NT2/D1 (cell line): ENCODE results near the gene UIMC1.
"Not testable (repeated sequence)": the region's sequence is repeated elsewhere in the genome, so short reads cannot be mapped to it uniquely, and the experiment has no call there.

Experiments used
- DNase-seq: peaks from one replicate; pipeline ENCODE4 v3.0.0-alpha.2; 2011; ENCODE audit warnings: low read depth, low spot score
- H3K27me3 ChIP-seq: 2 replicates; pipeline ENCODE4 v1.6.0; 2011; ENCODE audit warnings: mild to moderate bottlenecking; ENCODE audit not compliant: insufficient read length, insufficient read depth
- H3K36me3 ChIP-seq: 2 replicates; pipeline ENCODE4 v1.6.1; 2011; ENCODE audit warnings: mild to moderate bottlenecking, low read length, mixed read lengths; ENCODE audit not compliant: insufficient read depth, insufficient read length
- H3K4me1 ChIP-seq: 2 replicates; pipeline ENCODE4 v1.5.1; 2011; ENCODE audit not compliant: insufficient read depth, insufficient read length
- H3K4me3 ChIP-seq: 2 replicates; pipeline ENCODE4 v1.5.1; 2011; ENCODE audit warnings: low read depth; ENCODE audit not compliant: insufficient read length
- H3K9ac ChIP-seq: 2 replicates; pipeline ENCODE4 v1.6.0; 2011; ENCODE audit warnings: low read depth; ENCODE audit not compliant: insufficient read length
- H3K9me3 ChIP-seq: 2 replicates; pipeline ENCODE4 v1.5.1; 2011; ENCODE audit warnings: mild to moderate bottlenecking, low read length; ENCODE audit not compliant: insufficient read depth
- SUZ12 ChIP-seq: IDR thresholded peaks from 2 replicates; pipeline ENCODE4 v1.6.1; 2011; ENCODE audit not compliant: insufficient read length, insufficient read depth; ENCODE audit errors: extremely low read depth
- YY1 ChIP-seq: IDR thresholded peaks from 2 replicates; pipeline ENCODE4 v1.6.1; 2011; ENCODE audit not compliant: insufficient read length, insufficient read depth
- ZNF274 ChIP-seq: IDR thresholded peaks from 2 replicates; pipeline ENCODE4 v1.6.1; 2011; ENCODE audit warnings: mild to moderate bottlenecking, low read depth, low read length

Gene UIMC1

DNA sequence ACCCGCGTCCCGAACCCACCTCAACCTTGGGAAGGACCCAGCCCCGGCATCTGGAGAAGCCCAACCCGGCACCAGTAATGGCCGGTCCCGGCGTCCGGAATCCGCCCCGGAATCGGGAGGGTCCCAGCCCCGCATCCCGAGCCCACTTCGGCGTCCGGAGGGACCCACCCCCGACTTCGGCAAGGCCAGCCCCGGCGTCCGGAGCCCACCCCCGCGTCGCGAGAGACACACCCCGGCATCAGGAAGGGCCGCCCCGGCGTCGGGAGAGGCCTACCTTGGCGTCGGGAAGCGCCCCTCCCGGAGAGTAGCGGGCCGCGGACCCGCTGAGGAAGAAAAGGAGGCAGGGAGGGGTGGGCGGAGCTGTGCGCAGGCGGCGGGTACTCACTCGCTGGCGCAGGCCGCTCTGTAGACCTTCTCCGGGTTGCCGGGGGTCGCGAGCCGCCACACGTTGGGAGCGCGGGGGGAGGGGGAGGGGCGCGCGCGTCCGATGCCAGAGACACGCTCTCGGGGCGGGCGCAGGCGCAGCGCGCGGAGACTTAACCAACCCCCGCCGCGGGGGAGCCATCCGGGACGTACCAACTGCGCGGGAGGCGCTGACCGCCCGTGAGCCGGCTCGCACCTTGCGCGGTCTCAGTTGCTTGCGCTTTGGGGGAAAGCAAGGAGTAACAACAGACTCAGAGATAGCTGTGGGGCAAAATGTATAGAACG lies at the start of gene UIMC1:
Gene UIMC1, minus strand, starts transcription at position 515 of the 708 bp plus-strand sequence. CDS start 24,164 bp downstream, outside the sequence.
- Histone ChIP-seq H3K36me3 (no peaks in the 10 kb centered on the region), H3K9ac (peak within 1 kb of the TSS; percentile 93), H3K9me3 (no peaks in the 10 kb centered on the region), H3K4me1 (no peaks in the 10 kb centered on the region), H3K27me3 (no peaks in the 10 kb centered on the region), H3K4me3 (peak within 1 kb of the TSS; percentile 90)
- peak; percentile 85 for DNase-seq
- no peak for TF ChIP-seq ZNF274
- TF ChIP-seq SUZ12: no peak
- no peak for TF ChIP-seq YY1

DNA sequence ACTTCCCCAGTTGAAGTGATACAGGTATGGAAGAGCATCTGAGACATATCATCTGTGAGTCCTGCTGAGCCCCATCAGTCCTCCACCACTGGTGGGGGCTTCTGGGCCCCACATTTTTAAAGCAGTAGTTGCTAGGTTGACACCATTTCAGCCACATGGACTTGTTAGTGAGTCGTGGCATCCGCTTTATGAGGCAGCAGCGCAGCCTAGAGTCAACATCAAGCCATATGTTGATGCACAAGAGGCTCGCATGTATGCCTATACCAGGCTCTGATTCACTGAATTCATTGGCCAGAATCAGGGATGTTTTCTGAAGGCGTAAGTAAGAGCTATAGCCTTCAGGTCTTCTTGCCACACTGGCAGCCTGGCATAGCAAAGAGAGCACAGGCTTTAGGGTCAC lies 42.7 kb upstream of the UIMC1 start:
- H3K27me3 ChIP-seq: no peaks in the 10 kb centered on the region
- no peak overlapping the region for H3K4me3 ChIP-seq
- no peaks in the 10 kb centered on the region for H3K9me3 ChIP-seq
- no peak for DNase-seq
- no peaks in the 10 kb centered on the region for H3K4me1 ChIP-seq
- no peak overlapping the region for H3K9ac ChIP-seq
- TF ChIP-seq ZNF274 (no peak), SUZ12 (no peak), YY1 (no peak)
- peaks cover 43% of the 10 kb centered on the region for H3K36me3 ChIP-seq

DNA sequence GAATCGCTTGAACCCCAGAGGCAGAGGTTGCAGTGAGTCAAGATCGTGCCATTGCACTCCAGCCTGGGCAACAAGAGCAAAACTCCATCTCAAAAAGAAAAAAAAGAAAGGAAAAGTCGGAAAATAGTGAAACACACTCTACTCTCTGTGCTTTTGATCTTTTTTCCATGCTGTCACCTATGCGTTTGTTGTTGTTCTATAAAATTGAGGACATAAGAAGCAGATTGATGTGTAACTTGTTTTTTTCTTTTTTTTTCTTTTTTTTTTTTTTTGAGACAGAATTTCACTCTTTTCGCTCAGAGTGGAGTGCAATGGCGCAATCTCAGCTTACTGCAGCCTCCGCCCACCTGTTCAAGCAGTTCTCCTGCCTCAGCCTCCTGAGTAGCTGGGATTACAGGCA lies 42.0 kb upstream of the UIMC1 start:
- not testable (repeated sequence) for H3K9ac ChIP-seq, H3K27me3 ChIP-seq, H3K4me1 ChIP-seq, DNase-seq, H3K9me3 ChIP-seq, H3K4me3 ChIP-seq
- H3K36me3 ChIP-seq: peaks cover 46% of the 10 kb centered on the region

DNA sequence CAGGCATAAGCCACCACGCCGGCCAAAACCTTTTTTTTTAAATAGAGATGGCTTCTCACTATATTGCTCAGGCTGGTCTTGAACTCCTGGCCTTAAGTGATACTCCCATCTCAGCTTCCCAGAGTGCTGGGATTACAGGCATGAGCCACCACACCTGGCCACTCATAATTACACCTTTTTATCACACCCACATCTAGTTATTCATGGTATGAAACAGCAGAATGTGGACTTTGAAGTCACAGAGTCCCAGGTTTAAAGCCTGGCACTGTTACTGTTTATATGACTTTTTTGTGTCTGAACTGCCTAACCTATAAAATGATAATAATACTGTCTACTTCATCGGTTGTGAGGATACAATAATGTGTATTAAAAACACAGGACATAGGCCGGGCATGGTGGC lies 39.1 kb upstream of the UIMC1 start:
- H3K9me3 ChIP-seq: no peaks in the 10 kb centered on the region
- no peak for DNase-seq
- no peaks in the 10 kb centered on the region for H3K4me1 ChIP-seq
- no peak overlapping the region for H3K9ac ChIP-seq
- H3K27me3 ChIP-seq: no peaks in the 10 kb centered on the region
- TF ChIP-seq ZNF274: no peak
- TF ChIP-seq YY1: no peak
- no peak for TF ChIP-seq SUZ12
- no peak overlapping the region for H3K4me3 ChIP-seq
- peaks cover 54% of the 10 kb centered on the region for H3K36me3 ChIP-seq

DNA sequence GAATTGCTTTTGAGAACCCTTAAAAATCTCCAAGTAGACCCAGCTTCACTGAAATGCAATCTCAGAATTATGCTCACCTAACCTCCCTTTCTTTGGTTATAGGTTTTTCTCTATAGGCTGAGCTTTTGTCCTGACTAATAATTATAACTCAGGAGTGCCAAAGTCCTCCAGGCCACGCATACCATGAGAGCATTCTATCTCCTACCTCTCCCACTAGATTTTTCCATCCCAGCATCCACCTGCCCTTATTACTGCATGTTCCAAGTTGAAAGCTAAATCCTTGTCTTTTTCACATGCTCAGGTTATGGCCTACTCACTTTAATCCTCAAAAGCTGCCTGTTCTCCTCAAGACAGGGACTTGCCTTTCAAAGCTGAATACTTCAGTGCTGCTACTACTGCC lies 38.1 kb upstream of the UIMC1 start:
- Histone ChIP-seq H3K9me3 (no peaks in the 10 kb centered on the region), H3K27me3 (no peaks in the 10 kb centered on the region)

DNA sequence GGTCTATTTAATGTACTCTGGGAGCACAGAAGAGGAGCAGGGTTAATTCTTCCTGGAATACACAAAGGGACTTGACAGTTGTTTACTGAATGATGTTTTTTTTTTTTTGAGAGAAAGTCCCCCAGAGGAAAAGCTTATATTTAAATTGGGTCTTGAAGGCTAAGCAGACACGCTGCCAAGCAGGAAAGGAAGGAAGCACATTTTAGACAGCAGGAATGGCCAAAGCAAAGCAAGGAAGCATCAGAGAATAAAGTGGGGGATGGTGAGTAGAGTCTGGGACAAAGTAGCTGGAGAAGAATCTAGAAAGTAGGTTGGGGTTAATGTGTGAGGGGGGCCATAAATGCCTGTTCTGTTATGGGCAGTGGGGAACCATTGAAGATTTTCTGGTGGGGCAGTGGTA lies 37.4 kb upstream of the UIMC1 start:
- Histone ChIP-seq H3K27me3 (no peaks in the 10 kb centered on the region), H3K36me3 (peaks cover 44% of the 10 kb centered on the region), H3K4me1 (no peaks in the 10 kb centered on the region), H3K9me3 (no peaks in the 10 kb centered on the region), H3K9ac (no peak overlapping the region), H3K4me3 (no peak overlapping the region)
- DNase-seq: no peak
- TF ChIP-seq YY1 (no peak), SUZ12 (no peak), ZNF274 (no peak)

More for the DNA sequence above, 38.1 kb upstream of the UIMC1 start:
- Histone ChIP-seq H3K36me3 (peaks cover 49% of the 10 kb centered on the region), H3K4me3 (no peak overlapping the region), H3K9ac (no peak overlapping the region), H3K4me1 (no peaks in the 10 kb centered on the region)
- no peak for TF ChIP-seq ZNF274
- no peak for TF ChIP-seq SUZ12
- no peak for TF ChIP-seq YY1
- no peak for DNase-seq

DNA sequence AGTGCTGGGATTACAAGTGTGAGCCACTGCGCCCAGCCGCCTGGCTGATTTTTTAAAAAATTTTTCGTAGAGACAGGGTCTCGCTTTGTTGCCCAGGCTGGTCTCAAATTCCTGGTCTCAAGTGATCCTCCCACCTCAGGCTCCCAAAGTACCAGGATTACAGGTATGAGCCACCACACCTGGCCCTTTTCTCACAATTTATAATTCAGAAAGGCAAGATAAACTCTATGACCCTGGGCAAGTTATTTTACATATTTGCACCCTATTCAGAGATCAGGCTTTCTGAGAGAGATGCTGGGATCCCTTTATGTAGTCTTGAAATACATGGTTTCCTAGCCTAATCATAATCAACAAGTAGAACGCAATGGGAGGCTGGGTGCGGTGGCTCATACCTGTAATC lies 36.5 kb upstream of the UIMC1 start:
- TF ChIP-seq YY1 (no peak), ZNF274 (no peak), SUZ12 (no peak)
- no peaks in the 10 kb centered on the region for H3K9me3 ChIP-seq
- no peak overlapping the region for H3K9ac ChIP-seq
- H3K27me3 ChIP-seq: no peaks in the 10 kb centered on the region
- H3K4me3 ChIP-seq: no peak overlapping the region
- no peak for DNase-seq
- no peaks in the 10 kb centered on the region for H3K4me1 ChIP-seq
- peaks cover 46% of the 10 kb centered on the region for H3K36me3 ChIP-seq

DNA sequence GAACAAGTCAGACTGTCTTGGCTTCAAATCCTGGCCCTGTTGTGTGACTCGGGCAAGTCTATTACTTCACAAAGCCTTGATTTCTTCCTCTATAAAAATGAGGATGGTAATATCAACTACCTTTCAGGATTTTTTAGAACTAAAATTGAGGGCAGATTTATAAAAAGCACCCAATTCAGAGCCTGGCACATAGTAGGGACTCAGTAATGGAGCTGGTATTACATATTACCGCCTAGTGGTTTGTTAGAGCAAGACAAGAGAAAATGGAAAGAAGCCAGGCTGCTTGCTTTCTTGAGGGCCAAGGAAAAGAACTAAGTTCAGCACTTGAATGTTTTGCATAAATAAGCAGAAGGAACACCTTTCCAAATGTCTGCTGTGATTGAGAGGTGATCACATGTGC lies 35.4 kb upstream of the UIMC1 start:
- Histone ChIP-seq H3K9ac (no peak overlapping the region), H3K4me3 (no peak overlapping the region), H3K4me1 (no peaks in the 10 kb centered on the region), H3K27me3 (no peaks in the 10 kb centered on the region), H3K36me3 (peaks cover 46% of the 10 kb centered on the region), H3K9me3 (no peaks in the 10 kb centered on the region)
- DNase-seq: no peak
- no peak for TF ChIP-seq YY1
- no peak for TF ChIP-seq ZNF274
